Lower leg skin (tissue), 4 donors: ENCODE measurements around the gene ETS1. TPM values are rescaled to one million over a fixed set of nuclear protein-coding genes. Genes with fewer than 3 reads are reported as not detected.

ENCODE experiments used
- DNase-seq, 2 donors: peaks; one replicate each; pipeline ENCODE4 v3.0.0-alpha.2; 2019; ENCODE audit warnings: low spot score in 2 of 2
- H3K4me3 ChIP-seq: fragments of 200-600 bp; sonication (generic); 2 replicates; pipeline ENCODE4 v1.5.1; 2017; ENCODE audit warnings: mild to moderate bottlenecking, low read depth; ENCODE audit not compliant: poor library complexity, severe bottlenecking
- POLR2A ChIP-seq, 2 donors: fragments of 450-650 bp; IDR thresholded peaks; one replicate each; pipeline ENCODE4 v1.6.1; 2016 to 2017; ENCODE audit warnings: antibody characterized with exemption in 2 of 2, mild to moderate bottlenecking in 1 of 2, moderate library complexity in 1 of 2
- WGBS, 2 donors: methylation state at CpG; one replicate each; pipeline ENCODE4 v1.1.5; 2018; 5-methylcytosine and 5-hydroxymethylcytosine counted together
- intact Hi-C: fragments of 100-400 bp; cut with DNase I; formaldehyde crosslinking; loops from one replicate; pipeline ENCODE4 v1.15.0; 2023; ENCODE audit warnings: low total_unique reads
- total RNA-seq, 4 donors: library from RNA; depleted of rRNA; stranded (reverse); fragments of >200 nt; gene quantifications; one replicate each; pipeline ENCODE4 v1.1.0, GENCODE V29; 2016
- TF ChIP-seq, protein P1 (sequence below), 3 donors: fragments of 450-650 bp; IDR thresholded peaks; one replicate each; pipeline ENCODE4 v1.5.1; 2016; ENCODE audit warnings: antibody characterized with exemption in 3 of 3, mild to moderate bottlenecking in 3 of 3, moderate library complexity in 2 of 3

Gene ETS1
- total RNA-seq, 4 donors from 2014 or later, result 20.6 to 38.7 (median 21.8) TPM

GRCh38 chr11:128424851-128425285 lies 162.5 kb downstream of the ETS1 start:
- no peak overlapping the region for H3K4me3 ChIP-seq
- intact Hi-C loops, result no loop called here
- 55 to 61% methylated on average over 8 of the region's 8 CpGs for WGBS, 2 donors
- DNase-seq, result no peak
- TF ChIP-seq, protein P1, sequence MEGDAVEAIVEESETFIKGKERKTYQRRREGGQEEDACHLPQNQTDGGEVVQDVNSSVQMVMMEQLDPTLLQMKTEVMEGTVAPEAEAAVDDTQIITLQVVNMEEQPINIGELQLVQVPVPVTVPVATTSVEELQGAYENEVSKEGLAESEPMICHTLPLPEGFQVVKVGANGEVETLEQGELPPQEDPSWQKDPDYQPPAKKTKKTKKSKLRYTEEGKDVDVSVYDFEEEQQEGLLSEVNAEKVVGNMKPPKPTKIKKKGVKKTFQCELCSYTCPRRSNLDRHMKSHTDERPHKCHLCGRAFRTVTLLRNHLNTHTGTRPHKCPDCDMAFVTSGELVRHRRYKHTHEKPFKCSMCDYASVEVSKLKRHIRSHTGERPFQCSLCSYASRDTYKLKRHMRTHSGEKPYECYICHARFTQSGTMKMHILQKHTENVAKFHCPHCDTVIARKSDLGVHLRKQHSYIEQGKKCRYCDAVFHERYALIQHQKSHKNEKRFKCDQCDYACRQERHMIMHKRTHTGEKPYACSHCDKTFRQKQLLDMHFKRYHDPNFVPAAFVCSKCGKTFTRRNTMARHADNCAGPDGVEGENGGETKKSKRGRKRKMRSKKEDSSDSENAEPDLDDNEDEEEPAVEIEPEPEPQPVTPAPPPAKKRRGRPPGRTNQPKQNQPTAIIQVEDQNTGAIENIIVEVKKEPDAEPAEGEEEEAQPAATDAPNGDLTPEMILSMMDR (IDR thresholded peaks at IDR 0.05), result no peak
- TF ChIP-seq POLR2A (IDR thresholded peaks at IDR 0.05), result no peak

GRCh38 chr11:128424271-128424711 lies 163.1 kb downstream of the ETS1 start:
- intact Hi-C loops, result no loop called here
- peak in 1 of 2 donors; percentile 88 for DNase-seq
- H3K4me3 ChIP-seq, result no peak overlapping the region
- TF ChIP-seq, protein P1 (IDR thresholded peaks at IDR 0.05), result no peak
- TF ChIP-seq POLR2A (IDR thresholded peaks at IDR 0.05), result no peak
- 24 to 31% methylated on average over 8 of the region's 8 CpGs for WGBS, 2 donors

DNA sequence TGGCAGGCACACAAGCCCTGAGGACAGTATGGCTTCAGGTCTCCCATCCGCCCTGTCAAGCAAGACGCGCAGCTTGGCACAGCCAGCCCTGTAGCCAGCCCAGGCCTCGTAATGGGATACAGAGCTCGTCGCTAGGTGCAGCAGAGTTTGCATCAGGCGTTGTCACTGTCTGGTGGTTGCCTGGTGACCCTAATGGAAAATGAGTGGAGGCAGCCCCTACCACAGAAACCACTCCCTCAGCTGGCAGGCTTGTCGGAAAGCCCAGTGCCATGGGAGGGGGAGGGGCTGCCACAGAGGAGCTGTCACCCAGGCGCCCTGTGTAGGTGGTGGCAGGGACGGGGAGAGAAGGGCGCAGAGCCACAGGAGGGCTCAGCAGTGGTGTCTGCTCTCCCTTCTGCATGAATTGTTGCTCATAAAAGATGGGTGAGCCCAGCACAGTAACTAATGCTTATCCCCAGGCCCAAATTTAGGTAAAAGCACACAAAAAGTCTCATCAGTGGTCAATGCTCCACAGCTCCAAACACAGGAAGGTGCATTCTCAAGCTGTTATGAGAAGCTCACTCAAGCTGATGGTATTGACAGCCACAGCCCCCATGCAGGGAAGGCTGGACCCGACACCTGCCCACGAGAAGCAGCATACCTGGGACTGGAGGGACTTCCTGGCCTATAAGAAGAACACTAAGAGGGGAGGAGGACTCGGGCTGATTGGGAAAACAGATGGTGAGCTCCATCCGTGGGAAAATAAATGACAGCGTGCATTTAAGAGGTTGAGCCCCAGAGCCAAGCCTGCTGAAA lies 164.6 kb downstream of the ETS1 start:
- WGBS, 2 donors, result 66 to 70% methylated on average over 16 of the region's 16 CpGs
- intact Hi-C loops, result no loop called here
- no peak for TF ChIP-seq POLR2A (IDR thresholded peaks at IDR 0.05)
- TF ChIP-seq, protein P1 (IDR thresholded peaks at IDR 0.05), result no peak
- DNase-seq, result no peak
- no peak overlapping the region for H3K4me3 ChIP-seq

GRCh38 chr11:128421577-128422330 lies 165.6 kb downstream of the ETS1 start:
- intact Hi-C loops, result no loop called here
- DNase-seq, result no peak
- 86 to 92% methylated on average over 6 of the region's 6 CpGs for WGBS, 2 donors
- H3K4me3 ChIP-seq, result no peak overlapping the region
- TF ChIP-seq, protein P1 (IDR thresholded peaks at IDR 0.05), result no peak
- TF ChIP-seq POLR2A (IDR thresholded peaks at IDR 0.05), result no peak

- 76% methylated on average over 4 of the region's 4 CpGs for WGBS, 2 donors
- no peak overlapping the region for H3K4me3 ChIP-seq
- intact Hi-C loops, result no loop called here
- TF ChIP-seq, protein P1 (IDR thresholded peaks at IDR 0.05), result no peak
- no peak for DNase-seq
These were observed 166.4 kb downstream of the ETS1 start for GRCh38 chr11:128420951-128421350.
